ENCODE results near the gene RCC1. TPM values are rescaled to one million over a fixed set of nuclear protein-coding genes. Genes with fewer than 3 reads are reported as not detected.

The RCC1 gene
- total and polyA plus RNA-seq, 12 donors, result 12.6 to 24.4 (median 17.2) TPM

DNA sequence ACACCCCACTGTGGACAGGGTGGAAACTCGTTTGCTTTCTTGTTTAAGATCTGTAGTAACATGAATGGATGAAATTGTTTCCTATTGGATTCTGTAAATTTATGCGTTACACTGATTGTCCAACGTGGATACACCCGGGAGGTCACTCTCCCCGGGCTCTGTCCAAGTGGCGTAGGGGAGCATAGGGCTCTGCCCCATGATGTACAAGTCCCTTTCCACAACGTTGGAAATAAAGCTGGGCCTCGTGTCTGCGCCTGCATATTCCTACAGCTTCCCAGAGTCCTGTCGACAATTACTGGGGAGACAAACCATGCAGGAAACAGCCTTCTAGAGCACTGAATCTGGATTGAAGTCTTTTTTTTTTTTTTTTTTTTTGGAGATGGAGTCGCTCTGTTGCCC is 1.4 kb downstream of the RCC1 start:
- intact Hi-C loops (cut with DNase I), result loop anchor here (5.0 to 10.0 kb wide), 2 partner anchors 92 to 95 kb away; no protein-coding TSS in a partner anchor
- Histone ChIP-seq H3K27ac (peak overlapping the region; percentile 40 to 89 (median 72)), H3K4me1 (replicated peaks in 1 of 2) (peaks cover 25 to 52% of the 10 kb centered on the region in 2 donors), H3K9me3 (replicated peaks in 1 of 3) (no peaks in the 10 kb centered on the region), H3K36me3 (replicated peaks in 1 of 2) (peaks cover 0 to 46% of the 10 kb centered on the region in 2 donors), H3K4me3 (peak overlapping the region; percentile 24 to 86 (median 62)), H3K27me3 (no peaks in the 10 kb centered on the region)
- TF ChIP-seq, protein P1, sequence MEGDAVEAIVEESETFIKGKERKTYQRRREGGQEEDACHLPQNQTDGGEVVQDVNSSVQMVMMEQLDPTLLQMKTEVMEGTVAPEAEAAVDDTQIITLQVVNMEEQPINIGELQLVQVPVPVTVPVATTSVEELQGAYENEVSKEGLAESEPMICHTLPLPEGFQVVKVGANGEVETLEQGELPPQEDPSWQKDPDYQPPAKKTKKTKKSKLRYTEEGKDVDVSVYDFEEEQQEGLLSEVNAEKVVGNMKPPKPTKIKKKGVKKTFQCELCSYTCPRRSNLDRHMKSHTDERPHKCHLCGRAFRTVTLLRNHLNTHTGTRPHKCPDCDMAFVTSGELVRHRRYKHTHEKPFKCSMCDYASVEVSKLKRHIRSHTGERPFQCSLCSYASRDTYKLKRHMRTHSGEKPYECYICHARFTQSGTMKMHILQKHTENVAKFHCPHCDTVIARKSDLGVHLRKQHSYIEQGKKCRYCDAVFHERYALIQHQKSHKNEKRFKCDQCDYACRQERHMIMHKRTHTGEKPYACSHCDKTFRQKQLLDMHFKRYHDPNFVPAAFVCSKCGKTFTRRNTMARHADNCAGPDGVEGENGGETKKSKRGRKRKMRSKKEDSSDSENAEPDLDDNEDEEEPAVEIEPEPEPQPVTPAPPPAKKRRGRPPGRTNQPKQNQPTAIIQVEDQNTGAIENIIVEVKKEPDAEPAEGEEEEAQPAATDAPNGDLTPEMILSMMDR (IDR thresholded peaks at IDR 0.05), result no peak
- peak in 1 of 2 donors; percentile 41 for TF ChIP-seq POLR2A (IDR thresholded peaks at IDR 0.05)
- 0 to 3% (median 1%) methylated on average over 11 of the region's 11 CpGs for WGBS, 4 donors
- DNase-seq, result peak in 5 of 7 donors; percentile 42 to 68 (median 50)

DNA sequence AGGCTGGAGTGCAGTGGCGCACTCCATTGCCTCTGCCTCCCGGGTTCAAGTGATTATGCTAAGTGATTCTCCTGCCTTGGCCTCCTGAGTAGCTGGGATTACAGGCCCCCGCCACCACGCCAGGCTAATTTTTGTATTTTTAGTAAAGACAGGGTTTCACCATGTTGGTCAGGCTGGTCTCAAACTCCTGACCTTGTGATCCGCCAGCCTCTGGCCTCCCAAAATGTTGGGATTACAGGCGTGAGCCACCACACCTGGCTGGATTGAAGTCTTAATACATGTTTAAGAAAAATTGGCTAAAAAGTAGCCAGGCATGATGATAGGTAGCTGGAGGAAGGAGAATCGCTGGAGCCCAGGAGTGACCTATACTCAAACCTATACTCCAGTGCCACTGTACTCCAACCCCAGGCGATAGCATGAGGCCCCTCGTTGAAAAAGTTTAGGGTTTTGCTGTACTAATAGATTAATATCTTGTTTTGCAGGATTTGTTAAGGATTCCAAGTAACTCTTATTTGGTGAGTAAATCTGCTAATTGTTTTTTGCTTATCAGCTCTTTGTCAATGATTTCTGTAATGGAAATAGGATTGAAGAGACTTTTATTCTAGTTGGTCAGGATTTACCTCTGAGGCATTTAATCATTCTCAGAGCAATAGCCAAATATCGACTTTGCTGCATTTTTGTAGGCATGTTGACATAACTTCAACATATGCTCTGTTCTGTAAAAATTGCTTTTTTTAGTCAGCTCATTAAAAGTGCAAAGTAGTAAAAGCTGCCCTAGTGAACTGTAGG is 2.0 kb downstream of the RCC1 start:
- H3K4me1 ChIP-seq (replicated peaks in 1 of 2), result peaks cover 25 to 54% of the 10 kb centered on the region in 2 donors
- H3K27ac ChIP-seq, result peak overlapping the region; percentile 40 to 85 (median 68)
- 15 to 31% (median 25%) methylated on average over 10 of the region's 10 CpGs for WGBS, 4 donors
- intact Hi-C loops (cut with DNase I), result loop anchor here (5.0 to 10.0 kb wide), 2 partner anchors 93 to 96 kb away; no protein-coding TSS in a partner anchor
- DNase-seq, result no peak
- no peaks in the 10 kb centered on the region for H3K27me3 ChIP-seq
- peak overlapping the region in 3 of 4 donors; percentile 39 to 86 (median 85) for H3K4me3 ChIP-seq
- TF ChIP-seq POLR2A (IDR thresholded peaks at IDR 0.05), result no peak
- TF ChIP-seq, protein P1 (IDR thresholded peaks at IDR 0.05), result no peak
- peaks cover 0 to 52% of the 10 kb centered on the region in 2 donors for H3K36me3 ChIP-seq (replicated peaks in 1 of 2)
- H3K9me3 ChIP-seq (replicated peaks in 1 of 3), result no peaks in the 10 kb centered on the region

- no peaks in the 10 kb centered on the region for H3K9me3 ChIP-seq (replicated peaks in 1 of 3)
- H3K27me3 ChIP-seq, result no peaks in the 10 kb centered on the region
- H3K4me1 ChIP-seq (replicated peaks in 1 of 2), result peaks cover 25 to 54% of the 10 kb centered on the region in 2 donors
- no peak for DNase-seq
- 28 to 39% (median 32%) methylated on average over 5 of the region's 5 CpGs for WGBS, 4 donors
- intact Hi-C loops (cut with DNase I), result loop anchor here (5.0 to 10.0 kb wide), 2 partner anchors 94 to 96 kb away; no protein-coding TSS in a partner anchor
- TF ChIP-seq, protein P1 (IDR thresholded peaks at IDR 0.05), result no peak
- no peak for TF ChIP-seq POLR2A (IDR thresholded peaks at IDR 0.05)
- H3K27ac ChIP-seq, result peak overlapping the region in 3 of 5 donors; percentile 64 to 85 (median 72)
- H3K36me3 ChIP-seq (replicated peaks in 1 of 2), result peaks cover 0 to 58% of the 10 kb centered on the region in 2 donors
- peak overlapping the region in 1 of 4 donors; percentile 85 for H3K4me3 ChIP-seq
These were observed 2.6 kb downstream of the RCC1 start for GRCh38 chr1:28508435-28508754.

GRCh38 chr1:28509705-28510272 is 3.9 kb downstream of the RCC1 start:
- Histone ChIP-seq H3K27ac (peak overlapping the region in 2 of 5 donors; percentile 55 to 85), H3K9me3 (replicated peaks in 1 of 3) (no peaks in the 10 kb centered on the region), H3K4me1 (replicated peaks in 1 of 2) (peaks cover 25 to 54% of the 10 kb centered on the region in 2 donors), H3K36me3 (replicated peaks in 1 of 2) (peaks cover 0 to 67% of the 10 kb centered on the region in 2 donors), H3K27me3 (no peaks in the 10 kb centered on the region), H3K4me3 (peak overlapping the region in 1 of 4 donors; percentile 24)
- intact Hi-C loops (cut with DNase I), result loop anchor here (5.0 to 10.0 kb wide), 3 partner anchors 85 to 97 kb away; partner anchors contain the start of gene RAB42 (in 1 of the 2)
- DNase-seq, result peak in 1 of 7 donors; percentile 40
- 61 to 80% (median 66%) methylated on average over 7 to 8 of the region's 8 CpGs for WGBS, 4 donors
- TF ChIP-seq, protein P1 (IDR thresholded peaks at IDR 0.05), result no peak
- no peak for TF ChIP-seq POLR2A (IDR thresholded peaks at IDR 0.05)

Data from adrenal gland (tissue), 12 donors.